Neutrophil (primary cell): ENCODE measurements around the gene RTKN2.

ENCODE experiments used
- H3K27ac ChIP-seq: fragments of 200-600 bp; sonication (generic); 2 replicates; pipeline ENCODE4 v1.5.1; 2016; ENCODE audit warnings: mild to moderate bottlenecking, moderate library complexity
- H3K27me3 ChIP-seq: fragments of 200-600 bp; sonication (generic); 2 replicates; pipeline ENCODE4 v1.6.0; 2016; ENCODE audit warnings: mild to moderate bottlenecking
- H3K36me3 ChIP-seq: fragments of 200-600 bp; sonication (generic); 2 replicates; pipeline ENCODE4 v1.5.1; 2017
- H3K4me1 ChIP-seq, 2 experiments: fragments of 200-600 bp in 1 of 2; sonication (generic) in 1 of 2; 1 replicate in 1 of 2; 2 replicates in 1 of 2; pipeline versions ENCODE4 v1.5.1 to v1.6.1; 2013 to 2016; ENCODE audit warnings: low read depth in 1 of 2, low read length in 1 of 2, mild to moderate bottlenecking in 1 of 2, moderate library complexity in 1 of 2; ENCODE audit not compliant: control insufficient read depth in 1 of 2, insufficient read depth in 1 of 2
- H3K4me3 ChIP-seq, 2 experiments: fragments of 200-600 bp in 1 of 2; sonication (generic) in 1 of 2; 1 replicate in 1 of 2; 2 replicates in 1 of 2; pipeline ENCODE4 v1.5.1; 2013 to 2016; ENCODE audit warnings: low read depth in 1 of 2, low read length in 1 of 2, mild to moderate bottlenecking in 1 of 2, moderate library complexity in 1 of 2
- H3K9me3 ChIP-seq: fragments of 200-600 bp; sonication (generic); 2 replicates; pipeline ENCODE4 v1.5.1; 2016
- CTCF ChIP-seq: fragments of 200-600 bp; sonication (generic); IDR thresholded peaks from 2 replicates; pipeline ENCODE4 v1.5.1; 2016; ENCODE audit warnings: antibody characterized with exemption

Gene RTKN2

GRCh38 chr10:62258926-62259325, 9.7 kb downstream of the RTKN2 start:
- H3K4me1 ChIP-seq = no peaks in the 10 kb centered on the region
- H3K27me3 ChIP-seq = no peaks in the 10 kb centered on the region
- H3K9me3 ChIP-seq = no peaks in the 10 kb centered on the region
- TF ChIP-seq CTCF = no peak
- no peak overlapping the region for H3K27ac ChIP-seq
- H3K4me3 ChIP-seq = no peak overlapping the region
- no peaks in the 10 kb centered on the region for H3K36me3 ChIP-seq

GRCh38 chr10:62253704-62254103, 14.9 kb downstream of the RTKN2 start:
- Histone ChIP-seq H3K4me1 (no peaks in the 10 kb centered on the region), H3K36me3 (no peaks in the 10 kb centered on the region), H3K4me3 (no peak overlapping the region), H3K27ac (no peak overlapping the region), H3K9me3 (no peaks in the 10 kb centered on the region), H3K27me3 (no peaks in the 10 kb centered on the region)
- TF ChIP-seq CTCF = no peak

- H3K9me3 ChIP-seq = no peaks in the 10 kb centered on the region
- no peak for TF ChIP-seq CTCF
- no peaks in the 10 kb centered on the region for H3K27me3 ChIP-seq
- no peak overlapping the region for H3K4me3 ChIP-seq
- no peaks in the 10 kb centered on the region for H3K4me1 ChIP-seq
- H3K36me3 ChIP-seq = no peaks in the 10 kb centered on the region
- H3K27ac ChIP-seq = no peak overlapping the region
Measured at GRCh38 chr10:62252051-62252450, 16.6 kb downstream of the RTKN2 start.

- Histone ChIP-seq H3K4me1 (no peaks in the 10 kb centered on the region), H3K36me3 (no peaks in the 10 kb centered on the region), H3K4me3 (no peak overlapping the region), H3K9me3 (no peaks in the 10 kb centered on the region), H3K27ac (no peak overlapping the region), H3K27me3 (no peaks in the 10 kb centered on the region)
- TF ChIP-seq CTCF = no peak
Measured at GRCh38 chr10:62250594-62251198, 17.9 kb downstream of the RTKN2 start.

- TF ChIP-seq CTCF = no peak
- H3K27me3 ChIP-seq = no peaks in the 10 kb centered on the region
- no peak overlapping the region for H3K4me3 ChIP-seq
- no peaks in the 10 kb centered on the region for H3K36me3 ChIP-seq
- peaks cover under 1 to 1% of the 10 kb centered on the region in 2 experiments for H3K4me1 ChIP-seq
- no peak overlapping the region for H3K27ac ChIP-seq
- H3K9me3 ChIP-seq = no peaks in the 10 kb centered on the region
Measured at GRCh38 chr10:62249957-62250356, 18.7 kb downstream of the RTKN2 start.

- H3K4me1 ChIP-seq = peaks cover 16% of the 10 kb centered on the region in 2 experiments
- H3K9me3 ChIP-seq = no peaks in the 10 kb centered on the region
- TF ChIP-seq CTCF = no peak
- H3K4me3 ChIP-seq = no peak overlapping the region
- no peak overlapping the region for H3K27ac ChIP-seq
- no peaks in the 10 kb centered on the region for H3K27me3 ChIP-seq
- no peaks in the 10 kb centered on the region for H3K36me3 ChIP-seq
Measured at GRCh38 chr10:62248465-62248864, 20.2 kb downstream of the RTKN2 start.
